HEK293T (cell line): ENCODE results near the gene TRIM71.

ENCODE experiments used
- BHLHE40 ChIP-seq: fragments of 450-650 bp; IDR thresholded peaks from 2 replicates; pipeline ENCODE4 v1.6.1; 2016; ENCODE audit warnings: mild to moderate bottlenecking, moderate library complexity, borderline replicate concordance
- SP1 ChIP-seq: fragments of 450-650 bp; IDR thresholded peaks from 2 replicates; pipeline ENCODE4 v1.6.1; 2017

GRCh38 chr3:32818229-32818969 lies 602 bp downstream of the TRIM71 start:
- TF ChIP-seq SP1, result no peak
- no peak for TF ChIP-seq BHLHE40
